ENCODE measurements around the gene CALCR. TPM values are rescaled to one million over a fixed set of nuclear protein-coding genes. Genes with fewer than 3 reads are reported as not detected.

CALCR gene
- total and polyA plus RNA-seq, 2 donors (not counting 1 experiment from before 2014, with no cell fraction given): not detected

DNA sequence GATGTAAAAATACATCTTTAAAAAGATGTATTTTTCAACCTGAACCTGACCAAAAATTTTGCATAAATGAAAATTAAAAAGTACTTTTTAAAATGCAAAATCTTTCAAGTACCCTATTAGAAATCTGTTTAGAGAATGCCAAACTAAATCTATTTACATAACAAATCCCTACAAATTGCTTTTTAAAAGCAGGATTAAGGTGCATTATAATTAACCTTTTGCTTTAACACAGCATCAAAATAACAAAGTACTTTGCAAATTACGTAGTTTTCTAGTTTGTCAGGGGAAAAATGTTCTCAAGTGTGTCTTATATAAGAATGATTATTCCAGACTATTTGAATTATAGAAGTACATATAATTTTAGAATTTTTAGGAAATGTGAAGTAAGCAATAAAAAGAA lies 181.5 kb downstream of the CALCR start:
- POLR2A ChIA-PET: no interaction called here
- Mint-ChIP-seq H3K27me3 (peaks cover 9% of the 10 kb centered on the region), H3K4me1 (no peaks in the 10 kb centered on the region), H3K9me3 (ENCODE audit: insufficient read depth) (no peaks in the 10 kb centered on the region), H3K4me3 (no peak overlapping the region), H3K27ac (no peak overlapping the region)
- no peaks in the 10 kb centered on the region for H4K20me1 ChIP-seq (ENCODE audit: control insufficient read depth, insufficient read depth, low read length, poor library complexity, severe bottlenecking)
- TF ChIP-seq, protein P1, sequence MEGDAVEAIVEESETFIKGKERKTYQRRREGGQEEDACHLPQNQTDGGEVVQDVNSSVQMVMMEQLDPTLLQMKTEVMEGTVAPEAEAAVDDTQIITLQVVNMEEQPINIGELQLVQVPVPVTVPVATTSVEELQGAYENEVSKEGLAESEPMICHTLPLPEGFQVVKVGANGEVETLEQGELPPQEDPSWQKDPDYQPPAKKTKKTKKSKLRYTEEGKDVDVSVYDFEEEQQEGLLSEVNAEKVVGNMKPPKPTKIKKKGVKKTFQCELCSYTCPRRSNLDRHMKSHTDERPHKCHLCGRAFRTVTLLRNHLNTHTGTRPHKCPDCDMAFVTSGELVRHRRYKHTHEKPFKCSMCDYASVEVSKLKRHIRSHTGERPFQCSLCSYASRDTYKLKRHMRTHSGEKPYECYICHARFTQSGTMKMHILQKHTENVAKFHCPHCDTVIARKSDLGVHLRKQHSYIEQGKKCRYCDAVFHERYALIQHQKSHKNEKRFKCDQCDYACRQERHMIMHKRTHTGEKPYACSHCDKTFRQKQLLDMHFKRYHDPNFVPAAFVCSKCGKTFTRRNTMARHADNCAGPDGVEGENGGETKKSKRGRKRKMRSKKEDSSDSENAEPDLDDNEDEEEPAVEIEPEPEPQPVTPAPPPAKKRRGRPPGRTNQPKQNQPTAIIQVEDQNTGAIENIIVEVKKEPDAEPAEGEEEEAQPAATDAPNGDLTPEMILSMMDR (IDR thresholded peaks at IDR 0.05): no peak
- TF ChIP-seq EZH2 (IDR thresholded peaks at IDR 0.05; ENCODE audit: borderline replicate concordance, insufficient read depth, low read depth, low read length, poor library complexity, severe bottlenecking): no peak
- no CpG with 5 or more reads among the region's 1 CpG for WGBS (ENCODE audit: insufficient coverage)
- H3K27ac ChIP-seq (ENCODE audit: low read length in 2 of 2): no peak overlapping the region
- no peak for ATAC-seq (ENCODE audit: low read depth)
- H3K79me2 ChIP-seq (ENCODE audit: control insufficient read depth, insufficient read depth, low read length): no peaks in the 10 kb centered on the region
- CTCF ChIA-PET: no interaction called here
- DNase-seq: no peak
- H2AFZ ChIP-seq (ENCODE audit: insufficient read depth, low read depth, low read length, poor library complexity, severe bottlenecking): no peak overlapping the region
- H3K27me3 ChIP-seq (replicated peaks in 1 of 4; ENCODE audit: control extremely low read depth in 1 of 4, control insufficient read depth in 3 of 4, insufficient read depth in 4 of 4, low read length in 3 of 4): no peaks in the 10 kb centered on the region
- intact Hi-C loops (cut with micrococcal nuclease): no loop called here
- H3K4me1 ChIP-seq (ENCODE audit: control insufficient read depth in 2 of 2, insufficient read depth in 2 of 2, low read length in 2 of 2): no peaks in the 10 kb centered on the region
- no peak overlapping the region for H3K9ac ChIP-seq (ENCODE audit: low read length)
- no peaks in the 10 kb centered on the region for H3K9me3 ChIP-seq (ENCODE audit: control extremely low read depth in 1 of 3, control insufficient read depth in 2 of 3, insufficient read depth in 1 of 3, low read length in 2 of 3)
- H3K4me3 ChIP-seq (ENCODE audit: control extremely low read depth in 1 of 5, extremely low read depth in 1 of 5, insufficient read depth in 1 of 5, low read depth in 2 of 5, low read length in 4 of 5): no peak overlapping the region
- no peaks in the 10 kb centered on the region for H3K36me3 ChIP-seq (replicated peaks in 1 of 2; ENCODE audit: control extremely low read depth in 1 of 2, control insufficient read depth in 1 of 2, extremely low read depth in 1 of 2, insufficient read depth in 2 of 2, low read length in 1 of 2)
- no peak overlapping the region for H3K4me2 ChIP-seq (replicated peaks; ENCODE audit: low read depth, low read length, poor library complexity, severe bottlenecking)

GRCh38 chr7:93390660-93391059 lies 183.9 kb downstream of the CALCR start:
- ChIA-PET CTCF (no interaction called here), POLR2A (no interaction called here)
- no peak for TF ChIP-seq EZH2 (IDR thresholded peaks at IDR 0.05; ENCODE audit: borderline replicate concordance, insufficient read depth, low read depth, low read length, poor library complexity, severe bottlenecking)
- TF ChIP-seq, protein P1 (IDR thresholded peaks at IDR 0.05): no peak
- H3K27ac Mint-ChIP-seq: no peak overlapping the region
- H3K9ac ChIP-seq (ENCODE audit: low read length): no peak overlapping the region
- peaks cover 0 to 3% (median 0%) of the 10 kb centered on the region in 4 experiments for H3K27me3 ChIP-seq (replicated peaks in 1 of 4; ENCODE audit: control extremely low read depth in 1 of 4, control insufficient read depth in 3 of 4, insufficient read depth in 4 of 4, low read length in 3 of 4)
- H3K79me2 ChIP-seq (ENCODE audit: control insufficient read depth, insufficient read depth, low read length): no peaks in the 10 kb centered on the region
- H3K9me3 Mint-ChIP-seq (ENCODE audit: insufficient read depth): no peaks in the 10 kb centered on the region
- peaks cover 27% of the 10 kb centered on the region for H3K27me3 Mint-ChIP-seq
- ATAC-seq (ENCODE audit: low read depth) (no peak), DNase-seq (no peak)
- no peaks in the 10 kb centered on the region for H3K4me1 ChIP-seq (ENCODE audit: control insufficient read depth in 2 of 2, insufficient read depth in 2 of 2, low read length in 2 of 2)
- H3K9me3 ChIP-seq (ENCODE audit: control extremely low read depth in 1 of 3, control insufficient read depth in 2 of 3, insufficient read depth in 1 of 3, low read length in 2 of 3): no peaks in the 10 kb centered on the region
- H3K4me3 Mint-ChIP-seq: no peak overlapping the region
- no peaks in the 10 kb centered on the region for H3K36me3 ChIP-seq (replicated peaks in 1 of 2; ENCODE audit: control extremely low read depth in 1 of 2, control insufficient read depth in 1 of 2, extremely low read depth in 1 of 2, insufficient read depth in 2 of 2, low read length in 1 of 2)
- H2AFZ ChIP-seq (ENCODE audit: insufficient read depth, low read depth, low read length, poor library complexity, severe bottlenecking): no peak overlapping the region
- no peak overlapping the region for H3K27ac ChIP-seq (ENCODE audit: low read length in 2 of 2)
- no peaks in the 10 kb centered on the region for H3K4me1 Mint-ChIP-seq
- WGBS (ENCODE audit: insufficient coverage): 93% methylated on average over 3 of the region's 3 CpGs
- H3K4me2 ChIP-seq (replicated peaks; ENCODE audit: low read depth, low read length, poor library complexity, severe bottlenecking): no peak overlapping the region
- H4K20me1 ChIP-seq (ENCODE audit: control insufficient read depth, insufficient read depth, low read length, poor library complexity, severe bottlenecking): no peaks in the 10 kb centered on the region
- intact Hi-C loops (cut with micrococcal nuclease): no loop called here
- H3K4me3 ChIP-seq (ENCODE audit: control extremely low read depth in 1 of 5, extremely low read depth in 1 of 5, insufficient read depth in 1 of 5, low read depth in 2 of 5, low read length in 4 of 5): no peak overlapping the region
